Measurements from ENCODE around the gene ANO10. TPM values are rescaled to one million over a fixed set of nuclear protein-coding genes. Genes with fewer than 3 reads are reported as not detected.
"Not testable (repeated sequence)": the region's sequence is repeated elsewhere in the genome, so short reads cannot be mapped to it uniquely, and the experiment has no call there.

ANO10 gene
- polyA plus RNA-seq, 1 donor = 21.5 TPM

DNA sequence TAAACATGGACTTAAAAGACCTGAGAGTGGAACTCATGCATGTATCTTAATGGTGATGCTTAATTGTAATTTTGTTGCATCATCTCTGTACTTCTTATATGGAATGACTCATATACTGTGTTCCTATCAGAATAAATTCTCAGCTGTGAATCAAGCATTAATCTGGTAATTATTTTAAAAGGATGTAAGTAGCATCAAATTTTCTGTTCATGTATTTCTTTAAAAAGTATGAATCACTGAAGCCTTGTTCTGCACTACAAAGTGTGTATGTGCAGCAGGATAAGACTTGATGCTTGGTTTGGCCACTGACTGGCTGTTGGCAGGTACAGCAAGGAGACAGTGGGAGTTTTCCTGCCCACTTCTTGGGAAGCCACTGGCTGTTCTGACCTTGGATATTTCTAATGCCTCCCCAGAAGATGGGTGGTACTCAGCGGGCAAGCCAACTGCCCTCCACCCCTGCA lies 123.9 kb downstream of the ANO10 start:
- H3K4me1 ChIP-seq (ENCODE audit: control insufficient read depth, insufficient read depth, low read length) = no peaks in the 10 kb centered on the region
- no peak overlapping the region for H3K4me3 ChIP-seq (ENCODE audit: low read length)
- DNase-seq = no peak
- no peak overlapping the region for H3K27ac ChIP-seq (ENCODE audit: low read length)
- no peaks in the 10 kb centered on the region for H3K27me3 ChIP-seq (ENCODE audit: control insufficient read depth, insufficient read depth, low read length)
- H3K36me3 ChIP-seq (ENCODE audit: control insufficient read depth, insufficient read depth, low read length) = no peaks in the 10 kb centered on the region
- no CpG with 5 or more reads among the region's 1 CpG for WGBS (ENCODE audit: insufficient coverage, low lambda C conversion rate)
- no peaks in the 10 kb centered on the region for H3K9me3 ChIP-seq (ENCODE audit: control insufficient read depth, low read depth, low read length)

DNA sequence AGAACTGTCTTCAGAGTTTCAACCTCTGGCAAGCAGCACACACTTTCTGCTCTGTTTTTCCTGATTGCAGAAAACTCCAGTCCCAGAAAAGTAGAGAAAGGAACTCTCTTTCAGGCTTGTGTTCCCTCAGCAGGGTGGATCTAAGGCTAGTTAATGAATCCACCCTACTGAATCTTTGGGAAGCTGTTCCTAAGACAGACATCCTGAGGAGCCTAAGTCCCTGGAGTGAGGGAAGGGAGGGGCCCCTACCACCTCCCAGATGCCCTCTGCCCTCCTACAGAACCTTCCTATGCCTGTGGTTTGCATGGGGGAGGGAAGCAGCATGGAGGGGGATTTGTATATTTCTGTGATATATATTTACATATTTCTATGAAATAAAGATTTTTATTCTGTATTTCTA lies 124.4 kb downstream of the ANO10 start:
- Histone ChIP-seq H3K9me3 (ENCODE audit: control insufficient read depth, low read depth, low read length) (no peaks in the 10 kb centered on the region), H3K4me3 (ENCODE audit: low read length) (no peak overlapping the region), H3K27me3 (ENCODE audit: control insufficient read depth, insufficient read depth, low read length) (no peaks in the 10 kb centered on the region), H3K36me3 (ENCODE audit: control insufficient read depth, insufficient read depth, low read length) (no peaks in the 10 kb centered on the region), H3K27ac (ENCODE audit: low read length) (no peak overlapping the region), H3K4me1 (ENCODE audit: control insufficient read depth, insufficient read depth, low read length) (no peaks in the 10 kb centered on the region)
- no peak for DNase-seq

DNA sequence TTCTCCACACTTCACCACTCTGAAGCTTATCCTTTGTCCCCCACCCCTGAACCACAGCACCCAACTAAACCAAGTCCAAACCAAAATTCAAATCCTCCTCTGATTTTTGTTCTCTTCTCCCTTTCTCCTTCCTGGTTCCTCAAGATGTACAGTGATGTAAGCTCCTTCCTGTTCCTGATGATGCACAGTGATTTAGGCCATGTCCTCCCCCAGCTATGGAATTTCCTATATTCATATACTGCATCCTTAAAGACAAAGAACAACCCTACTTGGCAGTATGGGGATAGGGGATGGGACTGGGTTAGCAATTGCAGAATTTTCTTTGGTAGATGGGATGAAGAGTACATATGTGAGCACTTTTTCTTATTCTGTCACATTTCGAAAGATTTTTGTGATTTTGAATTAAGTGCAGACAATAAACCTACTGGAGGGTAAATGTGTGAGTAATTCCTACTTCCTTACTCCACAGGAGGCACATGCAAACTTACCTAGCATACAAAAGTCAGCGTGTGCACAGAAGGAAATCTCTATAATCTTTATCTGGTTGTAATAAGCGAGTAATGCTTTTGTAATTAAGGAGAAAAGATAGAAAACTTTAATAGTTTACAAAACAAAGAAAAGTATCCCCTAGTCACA lies 125.0 kb downstream of the ANO10 start:
- Histone ChIP-seq H3K9me3 (ENCODE audit: control insufficient read depth, low read depth, low read length) (no peaks in the 10 kb centered on the region), H3K27me3 (ENCODE audit: control insufficient read depth, insufficient read depth, low read length) (no peaks in the 10 kb centered on the region), H3K27ac (ENCODE audit: low read length) (no peak overlapping the region), H3K4me1 (ENCODE audit: control insufficient read depth, insufficient read depth, low read length) (no peaks in the 10 kb centered on the region), H3K4me3 (ENCODE audit: low read length) (no peak overlapping the region), H3K36me3 (ENCODE audit: control insufficient read depth, insufficient read depth, low read length) (no peaks in the 10 kb centered on the region)
- no CpG with 5 or more reads among the region's 3 CpGs for WGBS (ENCODE audit: insufficient coverage, low lambda C conversion rate)
- no peak for DNase-seq

DNA sequence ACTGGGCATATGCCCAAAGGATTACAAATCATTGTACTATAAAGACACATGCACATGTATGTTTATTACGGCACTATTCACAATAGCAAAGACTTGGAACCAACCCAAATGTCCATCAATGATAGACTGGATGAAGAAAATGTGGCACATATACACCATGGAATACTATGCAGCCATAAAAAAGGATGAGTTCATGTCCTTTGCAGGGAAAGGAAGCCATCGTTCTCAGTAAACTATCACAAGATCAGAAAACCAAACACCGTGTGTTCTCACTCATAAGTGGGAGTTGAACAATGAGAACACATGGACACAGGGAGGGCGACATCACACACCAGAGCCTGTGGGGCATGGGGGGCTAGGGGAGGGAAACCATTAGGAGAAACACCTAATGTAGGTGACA lies 128.9 kb downstream of the ANO10 start:
- not testable (repeated sequence) for DNase-seq; H3K4me3 ChIP-seq (ENCODE audit: low read length); H3K36me3 ChIP-seq (ENCODE audit: control insufficient read depth, insufficient read depth, low read length); H3K9me3 ChIP-seq (ENCODE audit: control insufficient read depth, low read depth, low read length); H3K27me3 ChIP-seq (ENCODE audit: control insufficient read depth, insufficient read depth, low read length); H3K27ac ChIP-seq (ENCODE audit: low read length); H3K4me1 ChIP-seq (ENCODE audit: control insufficient read depth, insufficient read depth, low read length)
- WGBS (ENCODE audit: insufficient coverage, low lambda C conversion rate) = no CpG with 5 or more reads among the region's 4 CpGs

DNA sequence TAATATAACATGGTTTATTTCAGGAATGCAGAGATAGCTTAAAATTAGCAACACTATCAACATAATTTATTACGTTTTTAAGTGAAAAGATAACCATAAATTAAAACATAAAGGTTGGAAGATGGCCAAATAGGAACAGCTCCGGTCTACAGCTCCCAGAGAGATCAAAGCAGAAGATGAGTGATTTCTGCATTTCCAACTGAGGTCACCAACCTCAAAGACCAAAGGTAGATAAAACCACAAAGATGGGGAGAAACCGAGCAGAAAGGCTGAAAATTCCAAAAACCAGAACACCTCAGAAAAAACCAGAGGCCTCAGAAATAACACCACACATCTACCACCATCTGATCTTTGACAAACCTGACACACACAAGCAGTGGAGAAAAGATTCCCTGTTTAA lies 130.0 kb downstream of the ANO10 start:
- not testable (repeated sequence) for H3K4me1 ChIP-seq (ENCODE audit: control insufficient read depth, insufficient read depth, low read length); H3K9me3 ChIP-seq (ENCODE audit: control insufficient read depth, low read depth, low read length); H3K4me3 ChIP-seq (ENCODE audit: low read length); H3K27ac ChIP-seq (ENCODE audit: low read length); DNase-seq; H3K27me3 ChIP-seq (ENCODE audit: control insufficient read depth, insufficient read depth, low read length); H3K36me3 ChIP-seq (ENCODE audit: control insufficient read depth, insufficient read depth, low read length)
- 57% methylated on average over 1 of the region's 3 CpGs for WGBS (ENCODE audit: insufficient coverage, low lambda C conversion rate)

DNA sequence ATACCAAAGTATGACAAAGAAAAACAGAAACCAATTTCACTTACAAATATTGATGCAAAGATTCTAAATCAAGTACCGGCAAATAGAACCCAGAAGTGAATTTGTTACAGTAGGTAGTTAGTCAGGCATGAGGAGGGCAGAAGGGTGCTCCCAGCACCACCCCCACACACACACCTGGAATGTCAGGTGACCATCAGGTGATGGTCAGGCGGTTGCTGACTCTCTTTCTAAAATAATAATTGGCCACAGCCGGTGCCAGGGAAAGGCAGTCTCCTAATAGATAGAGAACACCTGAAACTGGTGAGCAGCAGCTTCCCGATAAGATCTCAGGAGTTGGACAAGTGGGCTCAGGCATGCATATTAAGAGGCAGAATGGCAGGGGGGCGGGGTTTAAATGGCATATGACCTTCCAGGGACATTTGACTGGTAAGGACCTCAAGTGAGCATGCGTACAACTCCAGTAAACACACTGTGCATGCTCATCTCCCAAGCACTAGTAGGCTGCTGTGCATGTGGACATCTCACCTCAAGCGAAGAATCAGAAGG lies 131.1 kb downstream of the ANO10 start:
- no peak for DNase-seq
- Histone ChIP-seq H3K27ac (ENCODE audit: low read length) (no peak overlapping the region), H3K36me3 (ENCODE audit: control insufficient read depth, insufficient read depth, low read length) (no peaks in the 10 kb centered on the region), H3K9me3 (ENCODE audit: control insufficient read depth, low read depth, low read length) (no peaks in the 10 kb centered on the region), H3K4me1 (ENCODE audit: control insufficient read depth, insufficient read depth, low read length) (no peaks in the 10 kb centered on the region), H3K4me3 (ENCODE audit: low read length) (no peak overlapping the region), H3K27me3 (ENCODE audit: control insufficient read depth, insufficient read depth, low read length) (no peaks in the 10 kb centered on the region)
- WGBS (ENCODE audit: insufficient coverage, low lambda C conversion rate) = no CpG with 5 or more reads among the region's 7 CpGs

DNA sequence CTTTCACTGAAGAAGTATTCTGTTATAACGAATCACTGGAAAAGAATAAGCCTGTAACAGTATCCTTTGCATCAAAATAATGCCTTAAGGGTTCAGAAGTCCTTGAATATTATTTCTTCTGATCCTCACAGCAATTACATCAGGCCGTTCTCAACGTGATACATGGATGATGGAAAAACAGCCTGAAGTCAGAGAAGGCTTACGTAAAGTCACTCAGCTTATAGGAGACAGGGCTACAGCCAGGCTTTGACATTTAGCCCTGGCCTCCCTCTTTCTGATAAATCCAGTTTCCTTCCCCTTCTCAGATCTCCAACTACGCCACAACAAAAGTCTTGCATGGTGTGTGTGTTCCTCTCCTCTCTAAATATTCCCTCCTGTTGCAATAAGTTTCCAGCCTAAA lies 131.9 kb downstream of the ANO10 start:
- Histone ChIP-seq H3K36me3 (ENCODE audit: control insufficient read depth, insufficient read depth, low read length) (no peaks in the 10 kb centered on the region), H3K27ac (ENCODE audit: low read length) (no peak overlapping the region), H3K9me3 (ENCODE audit: control insufficient read depth, low read depth, low read length) (no peaks in the 10 kb centered on the region), H3K4me3 (ENCODE audit: low read length) (no peak overlapping the region), H3K27me3 (ENCODE audit: control insufficient read depth, insufficient read depth, low read length) (no peaks in the 10 kb centered on the region), H3K4me1 (ENCODE audit: control insufficient read depth, insufficient read depth, low read length) (no peaks in the 10 kb centered on the region)
- no peak for DNase-seq
- 79% methylated on average over 2 of the region's 5 CpGs for WGBS (ENCODE audit: insufficient coverage, low lambda C conversion rate)

DNA sequence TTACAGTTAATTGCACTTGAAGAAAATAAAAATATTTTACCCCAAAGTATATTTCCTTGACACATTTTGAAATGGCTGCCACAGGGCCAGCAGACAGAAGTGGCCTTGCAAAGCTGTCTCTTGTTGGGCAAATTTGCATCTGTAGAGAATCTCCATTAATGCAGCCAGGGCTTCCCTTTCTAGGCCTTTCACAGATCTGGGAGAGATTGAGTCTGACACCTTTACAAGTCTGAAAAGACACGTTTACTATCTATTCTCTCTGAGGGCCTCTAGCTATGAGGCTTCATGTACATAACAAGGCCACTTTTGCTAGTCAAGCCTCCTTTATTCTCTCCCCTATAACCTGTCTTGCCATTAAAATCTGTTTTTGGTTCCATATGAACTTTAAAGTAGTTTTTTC lies 135.9 kb downstream of the ANO10 start:
- H3K4me1 ChIP-seq (ENCODE audit: control insufficient read depth, insufficient read depth, low read length) = no peaks in the 10 kb centered on the region
- no peaks in the 10 kb centered on the region for H3K9me3 ChIP-seq (ENCODE audit: control insufficient read depth, low read depth, low read length)
- no peaks in the 10 kb centered on the region for H3K36me3 ChIP-seq (ENCODE audit: control insufficient read depth, insufficient read depth, low read length)
- H3K4me3 ChIP-seq (ENCODE audit: low read length) = no peak overlapping the region
- no peak overlapping the region for H3K27ac ChIP-seq (ENCODE audit: low read length)
- DNase-seq = no peak
- H3K27me3 ChIP-seq (ENCODE audit: control insufficient read depth, insufficient read depth, low read length) = no peaks in the 10 kb centered on the region
- WGBS (ENCODE audit: insufficient coverage, low lambda C conversion rate) = no CpG with 5 or more reads among the region's 1 CpG

DNA sequence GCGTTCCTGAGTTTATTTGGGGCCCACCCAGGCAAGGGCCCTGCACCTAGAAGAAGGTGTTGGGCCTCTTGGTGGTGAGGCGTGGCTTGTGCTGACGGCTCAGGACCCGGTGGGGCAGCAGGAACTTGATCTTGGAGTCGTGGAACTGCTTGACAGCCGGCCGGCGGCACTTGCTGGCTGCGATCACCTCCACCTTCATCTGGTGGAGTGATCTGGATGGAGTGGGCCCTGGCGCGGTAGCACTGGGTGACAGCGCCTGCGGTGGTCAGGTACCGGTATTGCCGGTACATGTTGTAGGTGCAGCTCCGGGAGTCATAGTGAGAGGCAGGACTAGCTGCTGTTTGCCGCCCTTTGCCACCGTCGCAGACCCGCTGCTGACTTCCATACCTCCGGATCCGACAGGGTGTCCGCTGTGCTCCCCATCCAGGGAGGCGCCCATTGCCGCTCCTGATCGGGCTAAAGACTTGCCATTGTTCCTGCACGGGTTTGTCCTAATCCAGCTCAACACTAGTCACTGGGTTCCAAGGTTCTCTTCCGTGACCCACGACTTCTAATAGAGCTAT lies 136.8 kb downstream of the ANO10 start:
- H3K4me3 ChIP-seq (ENCODE audit: low read length) = no peak overlapping the region
- H3K27ac ChIP-seq (ENCODE audit: low read length) = no peak overlapping the region
- no peaks in the 10 kb centered on the region for H3K36me3 ChIP-seq (ENCODE audit: control insufficient read depth, insufficient read depth, low read length)
- no peaks in the 10 kb centered on the region for H3K9me3 ChIP-seq (ENCODE audit: control insufficient read depth, low read depth, low read length)
- H3K27me3 ChIP-seq (ENCODE audit: control insufficient read depth, insufficient read depth, low read length) = no peaks in the 10 kb centered on the region
- no peaks in the 10 kb centered on the region for H3K4me1 ChIP-seq (ENCODE audit: control insufficient read depth, insufficient read depth, low read length)
- no peak for DNase-seq
- WGBS (ENCODE audit: insufficient coverage, low lambda C conversion rate) = no CpG with 5 or more reads among the region's 29 CpGs

DNA sequence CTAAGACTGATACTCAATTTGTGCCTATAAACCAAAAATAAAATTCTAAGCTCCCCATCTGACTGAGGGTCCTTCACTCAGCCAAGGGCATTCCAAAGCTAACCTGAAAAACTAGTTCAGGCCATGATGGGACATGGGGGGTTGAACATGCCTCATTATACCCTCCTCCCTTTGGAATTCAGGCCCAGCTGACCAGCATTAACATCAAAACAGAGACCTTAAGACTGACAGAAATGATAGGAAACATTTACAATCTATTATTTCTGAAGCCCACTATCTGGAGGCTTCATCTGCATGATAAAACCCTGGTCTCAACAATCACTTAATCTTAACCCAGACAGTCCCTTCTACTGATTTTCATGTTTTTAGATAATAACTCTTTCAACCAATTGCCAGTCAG lies 140.4 kb downstream of the ANO10 start:
- no peaks in the 10 kb centered on the region for H3K36me3 ChIP-seq (ENCODE audit: control insufficient read depth, insufficient read depth, low read length)
- H3K27me3 ChIP-seq (ENCODE audit: control insufficient read depth, insufficient read depth, low read length) = no peaks in the 10 kb centered on the region
- no peak for DNase-seq
- no peaks in the 10 kb centered on the region for H3K4me1 ChIP-seq (ENCODE audit: control insufficient read depth, insufficient read depth, low read length)
- H3K9me3 ChIP-seq (ENCODE audit: control insufficient read depth, low read depth, low read length) = no peaks in the 10 kb centered on the region
- H3K4me3 ChIP-seq (ENCODE audit: low read length) = no peak overlapping the region
- no peak overlapping the region for H3K27ac ChIP-seq (ENCODE audit: low read length)

DNA sequence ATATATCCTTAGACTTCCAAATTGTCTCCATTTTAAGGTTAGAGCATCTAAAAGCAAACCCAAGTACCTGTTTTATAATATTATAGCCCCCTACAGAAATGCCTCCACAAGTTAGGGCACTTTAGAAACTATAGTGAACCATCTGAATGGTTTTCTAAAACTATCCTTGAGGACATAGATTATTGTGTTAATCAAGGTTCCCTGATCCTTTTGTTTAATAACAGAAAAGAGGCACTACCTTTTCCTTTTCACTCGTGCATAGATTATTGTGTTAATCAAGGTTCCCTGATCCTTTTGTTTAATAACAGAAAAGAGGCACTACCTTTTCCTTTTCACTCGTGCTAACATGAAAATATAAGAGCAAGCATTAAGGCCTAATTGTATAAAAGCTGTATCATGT lies 143.0 kb downstream of the ANO10 start:
- not testable (repeated sequence) for H3K27me3 ChIP-seq (ENCODE audit: control insufficient read depth, insufficient read depth, low read length); H3K27ac ChIP-seq (ENCODE audit: low read length); H3K4me1 ChIP-seq (ENCODE audit: control insufficient read depth, insufficient read depth, low read length); H3K4me3 ChIP-seq (ENCODE audit: low read length); H3K36me3 ChIP-seq (ENCODE audit: control insufficient read depth, insufficient read depth, low read length); DNase-seq; H3K9me3 ChIP-seq (ENCODE audit: control insufficient read depth, low read depth, low read length)
- 58% methylated on average over 2 of the region's 2 CpGs for WGBS (ENCODE audit: insufficient coverage, low lambda C conversion rate)

Data from large intestine (tissue), 3 donors.